GM19351 (cell line): ENCODE measurements around the gene ALG14.
"Not testable (repeated sequence)": the region's sequence is repeated elsewhere in the genome, so short reads cannot be mapped to it uniquely, and the experiment has no call there.

Source experiments
- ATAC-seq: cut with Tn5 transposase; IDR thresholded peaks from one replicate; pipeline ENCODE4 v1.9.1; 2021; ENCODE audit warnings: mild to moderate bottlenecking, moderate library complexity; ENCODE audit not compliant: unreplicated experiment

The ALG14 gene

DNA sequence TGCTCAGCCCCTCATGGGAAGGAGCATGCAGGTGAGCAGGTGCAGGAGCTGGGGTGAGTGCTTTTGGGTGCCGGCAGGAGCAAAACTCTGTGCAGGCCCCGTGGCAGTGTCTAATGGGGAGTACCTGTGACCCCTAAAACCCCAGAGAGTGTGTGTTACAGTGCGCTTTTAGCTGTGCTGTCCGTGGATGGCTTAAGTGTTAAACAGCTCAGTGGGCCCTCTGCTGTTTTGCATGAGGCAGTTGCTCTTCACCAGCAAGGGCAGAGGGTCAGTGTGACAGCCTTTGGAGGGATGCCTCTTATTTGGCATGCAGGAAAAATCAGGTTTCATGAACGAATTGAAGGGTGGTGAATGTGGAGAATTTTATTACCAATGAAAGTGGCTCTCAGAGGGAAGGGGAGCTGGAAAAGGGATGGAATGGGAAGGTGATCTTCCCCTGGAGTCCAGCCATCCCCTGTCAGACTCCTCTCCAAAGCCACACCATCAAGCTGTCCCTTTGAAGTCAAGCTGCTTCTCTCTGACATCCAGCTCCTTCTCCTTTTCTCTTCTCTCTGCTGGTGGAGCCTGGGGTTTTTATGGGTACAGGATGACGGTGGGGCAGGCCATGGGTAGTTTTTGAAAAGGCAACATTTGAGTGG, 17.0 kb upstream of the ALG14 start:
- no peak for ATAC-seq

- no peak for ATAC-seq
Measured at GRCh38 chr1:95088303-95088702, 15.6 kb upstream of the ALG14 start.

GRCh38 chr1:95086949-95087533, 14.3 kb upstream of the ALG14 start:
- ATAC-seq: peak; percentile 47

DNA sequence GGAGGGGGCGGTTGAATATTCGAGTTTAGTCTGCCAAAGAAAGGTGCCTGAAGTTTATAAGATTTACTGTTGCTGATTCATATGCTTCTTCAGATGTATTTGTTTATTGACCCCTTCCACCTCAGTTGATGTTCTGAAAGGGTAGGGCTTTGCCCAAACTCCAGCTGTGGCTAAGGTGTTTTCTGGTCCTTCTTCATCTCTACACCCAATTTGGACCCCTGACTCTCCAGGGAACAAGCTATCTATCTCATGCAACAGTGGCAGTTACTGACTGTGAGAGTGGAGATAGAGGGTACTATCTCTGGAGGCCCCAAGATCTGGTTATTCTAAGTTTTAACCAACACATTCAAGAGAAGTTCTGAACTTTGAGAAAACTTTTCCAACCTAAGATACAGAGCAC, 12.6 kb upstream of the ALG14 start:
- no peak for ATAC-seq

GRCh38 chr1:95084317-95085176, 11.8 kb upstream of the ALG14 start:
- ATAC-seq: peak; percentile 83

GRCh38 chr1:95080879-95081278, 8.1 kb upstream of the ALG14 start:
- no peak for ATAC-seq

- ATAC-seq: no peak
Measured at GRCh38 chr1:95080446-95080845, 7.7 kb upstream of the ALG14 start.

GRCh38 chr1:95076034-95076433, 3.3 kb upstream of the ALG14 start:
- no peak for ATAC-seq

DNA sequence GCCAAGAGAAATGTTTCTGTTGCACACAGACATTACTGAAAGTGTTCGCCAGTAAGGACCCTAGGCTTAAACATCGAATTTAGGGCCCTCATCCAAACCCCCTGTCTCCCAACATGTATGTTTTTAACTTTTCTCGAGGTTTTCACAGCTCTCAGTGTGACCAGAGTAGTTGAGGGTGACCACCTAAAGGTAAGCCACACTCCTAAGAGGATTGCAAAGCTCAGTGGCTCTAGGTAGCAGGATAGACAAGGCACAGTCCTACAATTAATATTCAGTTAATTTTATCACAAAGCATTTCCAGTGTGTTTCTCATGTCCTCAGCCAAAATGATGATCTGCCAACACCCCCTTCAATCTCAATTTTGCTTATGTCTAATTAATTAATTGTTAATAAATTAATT, 695 bp upstream of the ALG14 start:
- ATAC-seq: no peak

- no peak for ATAC-seq
Measured at GRCh38 chr1:95072117-95072516, 634 bp downstream of the ALG14 start.

- ATAC-seq: no peak
Measured at GRCh38 chr1:95071539-95071938, 1.2 kb downstream of the ALG14 start.

DNA sequence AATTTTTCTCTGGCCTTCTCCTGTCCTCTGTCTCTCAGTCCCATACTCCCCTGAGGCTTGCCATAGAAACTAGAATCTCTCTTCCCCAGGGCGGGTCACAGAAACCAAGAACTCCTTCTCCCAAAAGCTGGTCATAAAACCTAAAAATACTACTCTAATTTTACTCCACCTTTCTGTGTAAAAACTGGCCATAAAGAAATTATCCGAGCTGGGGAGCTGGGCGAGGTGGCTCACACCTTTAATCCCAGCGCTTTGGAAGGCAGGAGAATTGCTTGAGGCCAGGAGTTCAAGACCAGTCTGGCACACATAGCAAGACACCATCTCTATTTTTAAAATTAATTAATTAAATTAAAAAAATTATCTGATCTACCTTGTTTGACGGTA, 3.0 kb downstream of the ALG14 start:
- no peak for ATAC-seq

DNA sequence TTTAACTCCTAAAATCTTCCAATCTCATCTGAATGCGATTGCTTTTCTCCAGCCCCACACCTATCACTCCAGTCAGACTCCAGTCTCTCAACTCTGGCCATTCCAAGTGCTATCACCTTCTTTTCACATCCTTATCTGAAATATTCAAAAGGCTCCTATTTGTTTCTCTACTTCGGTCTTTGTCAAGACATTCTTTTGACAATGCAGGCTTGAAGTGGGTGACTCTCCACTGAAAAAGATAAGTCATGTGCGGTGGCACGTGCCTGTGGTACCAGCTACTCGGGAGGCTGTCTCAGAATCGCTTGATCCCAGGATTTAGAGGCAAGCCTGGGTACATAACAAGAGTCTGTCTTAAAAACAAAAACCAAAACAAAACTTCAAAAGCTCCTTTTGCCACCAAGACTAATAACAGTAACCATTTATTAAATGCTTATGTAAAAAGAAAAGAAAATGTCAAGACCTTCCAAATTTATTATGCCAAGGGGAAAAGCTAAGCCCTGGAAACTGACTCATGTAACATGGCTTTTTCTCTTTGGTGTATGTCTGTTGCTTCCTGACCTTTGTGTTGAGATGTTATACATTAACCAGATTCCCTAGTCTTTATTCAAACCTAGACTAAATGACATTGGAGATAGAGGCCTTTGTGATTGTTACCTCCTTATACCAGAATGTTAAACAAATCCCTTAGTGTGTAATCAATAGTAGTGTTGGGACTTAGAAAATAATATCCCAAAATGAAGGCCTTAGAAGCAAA, 3.6 kb downstream of the ALG14 start:
- no peak for ATAC-seq

DNA sequence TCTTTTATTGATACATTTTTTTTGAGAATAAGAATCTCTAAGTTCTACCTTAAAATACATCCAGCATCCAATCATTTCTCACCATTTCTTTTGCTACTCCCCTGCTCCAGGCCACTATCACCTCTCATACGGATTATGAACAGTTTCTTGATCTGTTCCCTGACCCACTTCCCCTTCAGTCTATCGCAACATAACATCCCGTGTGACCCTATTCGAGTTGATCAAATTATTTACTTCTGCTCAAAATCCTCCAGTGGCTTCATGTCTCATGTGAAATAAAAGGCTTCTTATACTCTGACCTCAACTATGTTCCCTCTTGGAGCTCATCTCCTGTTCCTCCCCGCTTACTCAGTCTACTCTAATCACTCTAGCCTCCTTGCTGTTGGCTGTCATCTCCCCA, 5.2 kb downstream of the ALG14 start:
- ATAC-seq: no peak

GRCh38 chr1:95067062-95067461, 5.7 kb downstream of the ALG14 start:
- ATAC-seq: peak; percentile 51

DNA sequence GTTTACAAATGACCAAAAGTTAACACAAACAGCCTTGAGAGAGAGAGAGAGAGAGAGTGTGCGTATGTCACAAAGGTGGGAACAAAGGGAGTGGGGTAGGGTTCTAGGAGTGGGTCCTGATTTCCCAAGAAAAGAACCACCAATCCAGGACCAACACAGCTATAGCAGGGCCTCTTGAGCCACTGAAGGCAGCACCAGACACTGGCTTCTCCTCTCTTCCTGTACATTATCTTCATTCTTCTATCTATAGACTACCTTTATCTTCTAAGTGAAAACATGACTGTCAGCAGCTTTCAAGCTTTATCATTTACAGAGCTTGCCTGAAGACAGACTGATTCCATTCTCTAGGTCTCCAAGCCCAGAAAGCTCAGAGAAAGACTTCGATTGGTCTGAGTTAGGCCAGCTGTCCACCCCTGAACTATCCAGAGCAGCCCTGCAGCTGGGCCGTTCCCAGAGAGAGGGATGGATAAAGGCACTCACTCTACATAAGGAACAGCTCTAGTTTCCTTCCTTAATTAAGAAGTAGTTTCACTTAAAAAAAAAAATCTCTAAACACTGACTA, 11.2 kb downstream of the ALG14 start:
- ATAC-seq: no peak

DNA sequence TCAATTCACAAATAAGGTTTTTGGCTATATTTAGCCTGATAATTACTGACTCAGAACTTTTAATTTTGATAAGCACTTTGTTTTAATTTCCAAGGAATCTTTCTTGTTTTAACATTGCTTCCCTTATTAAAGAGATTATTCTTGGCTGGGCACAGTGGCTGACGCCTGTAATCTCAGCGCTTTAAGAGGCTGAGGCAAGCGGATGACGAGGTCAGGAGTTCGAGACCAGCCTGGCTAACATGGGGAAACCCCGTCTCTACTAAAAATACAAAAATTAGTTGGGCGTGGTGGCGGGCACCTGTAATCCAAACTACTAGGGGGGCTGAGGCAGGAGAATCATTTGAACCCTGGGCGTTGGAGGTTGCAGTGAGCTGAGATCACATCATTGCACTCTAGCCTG, 13.8 kb downstream of the ALG14 start:
- ATAC-seq: no peak

GRCh38 chr1:95057351-95057750, 15.4 kb downstream of the ALG14 start:
- no peak for ATAC-seq

GRCh38 chr1:95049935-95050334, 22.8 kb downstream of the ALG14 start:
- ATAC-seq: no peak

DNA sequence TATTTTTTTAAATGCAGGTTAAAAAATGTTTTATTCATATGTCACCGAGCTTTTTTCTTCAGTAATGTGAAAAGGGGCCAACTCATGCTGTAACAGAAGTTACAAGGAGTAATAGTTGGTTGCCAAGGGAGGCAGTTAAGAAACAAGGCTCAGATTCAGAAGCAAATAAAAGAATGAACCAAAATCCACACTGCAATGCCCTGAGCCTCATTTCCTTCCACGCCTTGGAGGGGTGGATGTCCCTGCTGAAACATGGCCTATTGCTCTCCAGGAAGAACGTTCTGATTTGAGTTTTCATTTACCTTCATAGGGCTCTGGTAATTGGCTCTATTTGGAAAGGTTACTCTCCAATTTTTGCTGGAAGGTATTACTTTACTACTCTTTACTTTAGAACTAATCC, 24.4 kb downstream of the ALG14 start:
- ATAC-seq: no peak

DNA sequence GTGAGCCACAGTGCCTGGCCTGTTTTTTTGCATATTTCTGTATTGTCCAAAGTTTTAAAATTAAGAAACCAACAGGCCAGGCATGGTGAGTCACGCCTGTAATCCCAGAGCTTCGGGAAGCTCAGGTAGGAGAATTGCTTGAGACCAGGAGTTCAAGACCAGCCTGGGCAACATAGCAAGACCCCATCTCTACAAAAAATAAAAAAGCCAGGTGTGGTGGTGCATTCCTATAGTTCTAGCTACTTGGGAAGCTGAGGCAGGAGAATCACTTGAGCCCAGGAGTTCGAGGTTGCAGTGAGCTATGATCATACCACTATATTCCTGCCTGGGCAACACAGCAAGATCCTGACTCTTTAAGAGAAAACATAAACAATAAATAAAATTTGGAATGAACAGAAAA, 25.1 kb downstream of the ALG14 start:
- ATAC-seq: not testable (repeated sequence)
